ENCODE data around the gene VMAC.

The VMAC gene

DNA sequence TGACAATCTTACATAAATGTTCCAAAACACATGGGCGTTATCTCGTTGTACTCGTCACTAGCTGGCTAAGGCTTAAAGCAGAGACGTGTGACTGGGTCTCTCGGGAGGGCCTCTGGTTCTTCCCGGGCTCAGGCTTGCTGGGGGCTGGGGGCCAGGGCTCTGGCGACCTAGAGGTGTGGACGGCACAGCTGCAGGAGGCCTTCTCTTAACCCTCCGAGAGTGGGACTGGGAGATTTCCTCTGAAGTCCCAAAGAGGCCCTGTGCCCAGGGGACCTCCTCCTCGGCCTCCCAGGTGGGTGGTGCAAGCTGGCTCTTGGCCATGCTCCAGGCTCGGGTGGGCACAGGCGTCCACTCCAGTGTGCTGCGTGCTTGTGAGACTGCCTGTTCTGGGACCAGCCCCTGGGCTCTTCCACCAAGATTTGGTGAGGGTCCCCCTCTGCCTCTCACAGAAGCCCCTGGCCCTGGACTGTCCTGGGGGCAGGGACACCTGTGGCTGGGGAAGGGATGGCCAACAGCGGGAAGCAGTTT is 11.6 kb downstream of the VMAC start:
- DNase-seq (ENCODE audit: low read depth): no peak
- no peak overlapping the region for H3K4me3 ChIP-seq (ENCODE audit: low read depth, low read length)
- TF ChIP-seq, protein P1, sequence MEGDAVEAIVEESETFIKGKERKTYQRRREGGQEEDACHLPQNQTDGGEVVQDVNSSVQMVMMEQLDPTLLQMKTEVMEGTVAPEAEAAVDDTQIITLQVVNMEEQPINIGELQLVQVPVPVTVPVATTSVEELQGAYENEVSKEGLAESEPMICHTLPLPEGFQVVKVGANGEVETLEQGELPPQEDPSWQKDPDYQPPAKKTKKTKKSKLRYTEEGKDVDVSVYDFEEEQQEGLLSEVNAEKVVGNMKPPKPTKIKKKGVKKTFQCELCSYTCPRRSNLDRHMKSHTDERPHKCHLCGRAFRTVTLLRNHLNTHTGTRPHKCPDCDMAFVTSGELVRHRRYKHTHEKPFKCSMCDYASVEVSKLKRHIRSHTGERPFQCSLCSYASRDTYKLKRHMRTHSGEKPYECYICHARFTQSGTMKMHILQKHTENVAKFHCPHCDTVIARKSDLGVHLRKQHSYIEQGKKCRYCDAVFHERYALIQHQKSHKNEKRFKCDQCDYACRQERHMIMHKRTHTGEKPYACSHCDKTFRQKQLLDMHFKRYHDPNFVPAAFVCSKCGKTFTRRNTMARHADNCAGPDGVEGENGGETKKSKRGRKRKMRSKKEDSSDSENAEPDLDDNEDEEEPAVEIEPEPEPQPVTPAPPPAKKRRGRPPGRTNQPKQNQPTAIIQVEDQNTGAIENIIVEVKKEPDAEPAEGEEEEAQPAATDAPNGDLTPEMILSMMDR (IDR thresholded peaks at IDR 0.05; ENCODE audit: low read depth, low read length, missing control alignments): no peak

DNA sequence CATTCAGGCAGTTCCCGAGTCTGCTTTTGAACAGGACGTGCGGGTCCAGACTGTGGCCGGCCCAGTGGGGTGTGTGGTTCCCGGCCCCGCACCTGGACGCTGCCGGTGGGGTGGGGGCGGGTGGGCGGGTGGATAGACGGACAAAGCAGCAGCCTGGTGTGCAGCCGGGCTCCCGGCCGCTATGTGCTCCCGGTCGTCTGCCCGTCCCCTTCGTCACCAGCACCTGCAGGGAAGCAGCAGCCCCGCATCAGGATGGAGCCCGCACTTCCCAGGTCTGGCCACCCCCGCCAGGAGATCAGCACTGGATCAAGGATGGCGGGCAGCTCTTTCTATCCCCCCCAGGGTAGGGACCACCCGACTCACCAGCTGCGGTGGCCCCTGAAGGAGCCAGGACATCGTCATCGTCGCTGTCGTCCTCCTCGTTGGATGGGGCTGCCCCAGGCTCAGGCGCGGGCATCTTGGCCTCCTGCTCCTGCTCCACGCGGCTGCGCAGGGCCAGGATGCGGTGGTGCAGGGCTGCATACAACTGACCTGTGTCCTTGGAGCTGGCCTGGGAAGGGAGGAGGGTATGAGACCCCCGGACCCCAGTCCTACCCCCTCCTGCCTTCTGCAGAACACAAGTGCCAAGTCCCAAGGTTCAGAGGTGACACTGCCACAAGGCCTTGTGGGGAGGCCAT is 12.9 kb downstream of the VMAC start:
- TF ChIP-seq, protein P1 (IDR thresholded peaks at IDR 0.05; ENCODE audit: low read depth, low read length, missing control alignments): no peak
- DNase-seq (ENCODE audit: low read depth): no peak
- H3K4me3 ChIP-seq (ENCODE audit: low read depth, low read length): no peak overlapping the region

DNA sequence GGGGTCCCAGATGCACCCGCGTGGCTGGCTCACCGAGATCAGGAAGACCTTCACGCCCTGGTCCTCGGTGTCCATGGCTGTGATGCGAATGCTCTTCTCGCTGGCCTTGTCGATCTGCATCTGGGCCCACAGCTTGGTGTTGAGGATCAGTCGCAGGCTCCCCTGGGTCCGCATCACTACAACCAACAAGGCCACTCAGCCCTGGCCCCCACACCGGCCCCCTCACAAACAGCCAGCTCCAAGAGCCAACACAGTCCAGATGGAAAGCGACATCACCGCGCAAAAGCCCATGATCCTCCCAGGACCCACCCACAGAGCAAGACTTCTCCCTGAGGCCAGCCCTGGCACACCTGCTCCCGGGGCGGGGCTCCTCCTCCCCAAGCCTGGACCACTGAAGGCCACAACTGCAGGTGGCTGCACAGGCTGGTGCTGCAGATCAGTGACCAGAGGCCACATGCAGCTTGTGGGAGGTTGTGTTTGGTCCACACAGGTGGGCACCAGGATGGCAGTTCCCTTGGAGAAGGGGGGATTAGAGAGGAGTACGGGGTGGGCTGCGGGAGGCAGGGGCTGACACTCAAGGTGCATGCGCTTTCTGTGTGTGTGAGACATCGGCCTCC is 13.9 kb downstream of the VMAC start:
- TF ChIP-seq, protein P1 (IDR thresholded peaks at IDR 0.05; ENCODE audit: low read depth, low read length, missing control alignments): no peak
- no peak for DNase-seq (ENCODE audit: low read depth)
- H3K4me3 ChIP-seq (ENCODE audit: low read depth, low read length): no peak overlapping the region

- H3K4me3 ChIP-seq (ENCODE audit: low read depth, low read length): no peak overlapping the region
- TF ChIP-seq, protein P1 (IDR thresholded peaks at IDR 0.05; ENCODE audit: low read depth, low read length, missing control alignments): no peak
- no peak for DNase-seq (ENCODE audit: low read depth)
These were observed 17.0 kb downstream of the VMAC start for GRCh38 chr19:5921516-5922160.

DNA sequence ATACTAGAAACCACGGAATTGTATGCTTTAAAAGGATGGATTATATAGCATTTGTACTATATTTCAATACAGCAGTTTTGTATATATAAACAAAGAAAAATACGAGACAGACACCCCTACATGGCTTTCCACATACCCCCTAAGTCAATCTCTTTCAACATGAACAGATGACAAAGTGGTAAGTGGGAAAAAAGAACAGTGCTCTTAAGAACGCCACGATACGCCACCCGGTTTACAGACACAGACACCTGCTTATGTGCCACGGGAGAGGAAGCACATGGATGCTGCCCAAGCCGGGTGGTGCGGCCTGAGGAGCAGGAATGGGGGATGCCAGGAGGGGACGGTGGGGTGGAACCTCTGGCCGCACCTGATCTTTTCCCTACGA is 17.5 kb downstream of the VMAC start:
- no peak overlapping the region for H3K4me3 ChIP-seq (ENCODE audit: low read depth, low read length)
- DNase-seq (ENCODE audit: low read depth): no peak
- TF ChIP-seq, protein P1 (IDR thresholded peaks at IDR 0.05; ENCODE audit: low read depth, low read length, missing control alignments): no peak

GRCh38 chr19:5923356-5923755 is 18.7 kb downstream of the VMAC start:
- TF ChIP-seq, protein P1 (IDR thresholded peaks at IDR 0.05; ENCODE audit: low read depth, low read length, missing control alignments): no peak
- H3K4me3 ChIP-seq (ENCODE audit: low read depth, low read length): no peak overlapping the region
- no peak for DNase-seq (ENCODE audit: low read depth)

Measured in GM12864 (cell line).